ENCODE results near the gene IL17RC. TPM values are rescaled to one million over a fixed set of nuclear protein-coding genes. Genes with fewer than 3 reads are reported as not detected.
A peak's percentile ranks its signal among the peaks of the same experiment; 100 is the strongest.

The IL17RC gene
- total and polyA plus RNA-seq, 2 donors (not counting 3 experiments of a cell fraction or from before 2014, with no cell fraction given) = 18.7 to 19.9 TPM

GRCh38 chr3:9932535-9932842, 15.6 kb downstream of the IL17RC start:
- peak overlapping the region in 2 of 3 experiments; percentile 55 to 76 for H3K4me3 ChIP-seq (replicated peaks in 1 of 3; ENCODE audit: insufficient read depth in 1 of 3, low read depth in 1 of 3, low read length in 3 of 3)
- CTCF ChIA-PET = interaction anchor here (0.6 to 4.0 kb wide), 38 partner anchors 9 to 806 kb away, joined by 3 to 105 read pairs (median 4); partner anchors contain the start of genes ARPC4, FANCD2, IL17RC and IL17RE
- TF ChIP-seq FOS (IDR thresholded peaks at IDR 0.05; ENCODE audit: borderline replicate concordance, insufficient read depth, low read length) (no peak), POLR2AphosphoS5 (IDR thresholded peaks at IDR 0.05; ENCODE audit: insufficient read depth, low read depth, low read length) (no peak), JUN (IDR thresholded peaks at IDR 0.05; ENCODE audit: borderline replicate concordance, insufficient read depth, insufficient read length, low read depth) (no peak), GATA2 (IDR thresholded peaks at IDR 0.05; ENCODE audit: insufficient read depth, insufficient read length, low read depth, low read length) (no peak), MYC (IDR thresholded peaks at IDR 0.05; ENCODE audit: low read depth, low read length) (no peak)

GRCh38 chr3:9932843-9933560, 16.1 kb downstream of the IL17RC start:
- dilution Hi-C loops (cut with MboI; ENCODE audit: extremely low pct_ligation_motif_present, low sequenced_read_pairs) (no loop called here), intact Hi-C loops (cut with micrococcal nuclease) (loop anchor here (1.0 to 10.0 kb wide), 11 partner anchors 13 to 802 kb away; partner anchors contain the start of genes FANCD2, IL17RC, JAGN1 and RPUSD3)
- Histone ChIP-seq H3K79me2 (ENCODE audit: control insufficient read depth, insufficient read depth, low read length) (no peaks in the 10 kb centered on the region), H3K4me3 (replicated peaks in 1 of 3; ENCODE audit: insufficient read depth in 1 of 3, low read depth in 1 of 3, low read length in 3 of 3) (peak overlapping the region; percentile 19 to 76 (median 55)), H4K20me1 (replicated peaks; ENCODE audit: control insufficient read depth, extremely low read depth, insufficient read depth, low read length) (no peaks in the 10 kb centered on the region), H3K9ac (replicated peaks; ENCODE audit: extremely low read depth, insufficient read depth, low read length) (peak overlapping the region; percentile 91), H3K9me3 (replicated peaks; ENCODE audit: control insufficient read depth, insufficient read depth, low read length) (no peaks in the 10 kb centered on the region), H3K4me2 (ENCODE audit: insufficient read depth, low read length) (peak overlapping the region; percentile 64), H3K27me3 (ENCODE audit: control insufficient read depth in 2 of 2, insufficient read depth in 2 of 2, low read length in 2 of 2) (no peaks in the 10 kb centered on the region), H3K4me1 (ENCODE audit: control insufficient read depth, extremely low read depth, insufficient read depth, low read length) (peaks cover 16% of the 10 kb centered on the region), H3K27ac (ENCODE audit: insufficient read depth, low read depth, low read length) (peak overlapping the region; percentile 85), H3K36me3 (ENCODE audit: control insufficient read depth in 2 of 2, extremely low read depth in 1 of 2, insufficient read depth in 2 of 2, low read length in 2 of 2) (peaks cover 2 to 10% of the 10 kb centered on the region in 2 experiments), H3K9me1 (replicated peaks; ENCODE audit: control insufficient read depth, extremely low read depth, insufficient read depth, low read length) (no peaks in the 10 kb centered on the region), H2AFZ (ENCODE audit: low read depth, low read length) (peak overlapping the region; percentile 95)
- no TSS peak for BruUV-seq (replicated peaks)
- ChIA-PET CTCF (interaction anchor here (0.6 to 4.0 kb wide), 41 partner anchors 9 to 806 kb away, joined by 3 to 105 read pairs (median 4); partner anchors contain the start of genes ARPC4, FANCD2, IL17RC and IL17RE), POLR2A (interaction anchor here (1.0 to 1.9 kb wide), 5 partner anchors 14 to 140 kb away, joined by 3 to 14 read pairs (median 3); partner anchors contain the start of genes ARPC4 and JAGN1)
- DNase-seq (ENCODE audit: low read depth, low spot score) (peak; percentile 84), FAIRE-seq (no peak)
- no peak for TF ChIP-seq MAX (IDR thresholded peaks at IDR 0.05; ENCODE audit: insufficient read depth, insufficient read length)
- TF ChIP-seq MYC (IDR thresholded peaks at IDR 0.05; ENCODE audit: low read depth, low read length) = no peak
- peak; percentile 26 for TF ChIP-seq FOS (IDR thresholded peaks at IDR 0.05; ENCODE audit: borderline replicate concordance, insufficient read depth, low read length)
- TF ChIP-seq GATA2 (IDR thresholded peaks at IDR 0.05; ENCODE audit: insufficient read depth, insufficient read length, low read depth, low read length) = no peak
- TF ChIP-seq CTCF (IDR thresholded peaks at IDR 0.05; ENCODE audit: extremely low read depth in 1 of 2, insufficient read depth in 1 of 2, low read depth in 1 of 2, low read length in 2 of 2) = peak; percentile 75 to 91
- no peak for TF ChIP-seq EZH2 (IDR thresholded peaks at IDR 0.05; ENCODE audit: borderline replicate concordance, low read depth, low read length, severe bottlenecking)
- TF ChIP-seq POLR2AphosphoS5 (IDR thresholded peaks at IDR 0.05; ENCODE audit: insufficient read depth, low read depth, low read length) = peak; percentile 42
- no peak for TF ChIP-seq POLR2A (IDR thresholded peaks at IDR 0.05; ENCODE audit: low read depth, low read length)
- TF ChIP-seq JUN (IDR thresholded peaks at IDR 0.05; ENCODE audit: borderline replicate concordance, insufficient read depth, insufficient read length, low read depth) = no peak

More at GRCh38 chr3:9932535-9932842, 15.6 kb downstream of the IL17RC start:
- POLR2A ChIA-PET = interaction anchor here (1.1 to 1.9 kb wide), 3 partner anchors 14 to 140 kb away, joined by 3 to 14 read pairs (median 3); partner anchors contain the start of genes ARPC4 and JAGN1
- Histone ChIP-seq H3K79me2 (ENCODE audit: control insufficient read depth, insufficient read depth, low read length) (no peaks in the 10 kb centered on the region), H4K20me1 (replicated peaks; ENCODE audit: control insufficient read depth, extremely low read depth, insufficient read depth, low read length) (no peaks in the 10 kb centered on the region), H3K4me2 (ENCODE audit: insufficient read depth, low read length) (peak overlapping the region; percentile 64), H3K27me3 (ENCODE audit: control insufficient read depth in 2 of 2, insufficient read depth in 2 of 2, low read length in 2 of 2) (no peaks in the 10 kb centered on the region), H3K36me3 (ENCODE audit: control insufficient read depth in 2 of 2, extremely low read depth in 1 of 2, insufficient read depth in 2 of 2, low read length in 2 of 2) (peaks cover 2 to 5% of the 10 kb centered on the region in 2 experiments), H3K4me1 (ENCODE audit: control insufficient read depth, extremely low read depth, insufficient read depth, low read length) (peaks cover 16% of the 10 kb centered on the region), H3K9me3 (replicated peaks; ENCODE audit: control insufficient read depth, insufficient read depth, low read length) (no peaks in the 10 kb centered on the region), H3K9me1 (replicated peaks; ENCODE audit: control insufficient read depth, extremely low read depth, insufficient read depth, low read length) (no peaks in the 10 kb centered on the region), H3K27ac (ENCODE audit: insufficient read depth, low read depth, low read length) (peak overlapping the region; percentile 85), H3K9ac (replicated peaks; ENCODE audit: extremely low read depth, insufficient read depth, low read length) (peak overlapping the region; percentile 53), H2AFZ (ENCODE audit: low read depth, low read length) (peak overlapping the region; percentile 95)
- intact Hi-C loops (cut with micrococcal nuclease) (loop anchor here (1.0 to 10.0 kb wide), 6 partner anchors 15 to 802 kb away; partner anchors contain the start of genes IL17RC and JAGN1), dilution Hi-C loops (cut with MboI; ENCODE audit: extremely low pct_ligation_motif_present, low sequenced_read_pairs) (no loop called here)
- no TSS peak for BruUV-seq (replicated peaks)
- FAIRE-seq (peak; percentile 90), DNase-seq (ENCODE audit: low read depth, low spot score) (no peak)

All from endothelial cell of umbilical vein (primary cell).